GM19025 (cell line): ENCODE results near the gene MRPL39.

Experiments
- ATAC-seq: cut with Tn5 transposase; IDR thresholded peaks from one replicate; pipeline ENCODE4 v1.9.1; 2021; ENCODE audit warnings: mild to moderate bottlenecking, low read depth, moderate library complexity; ENCODE audit not compliant: unreplicated experiment

MRPL39 gene

GRCh38 chr21:25550352-25551120 lies 56.7 kb downstream of the MRPL39 start:
- no peak for ATAC-seq

GRCh38 chr21:25541042-25541441 lies 66.2 kb downstream of the MRPL39 start:
- ATAC-seq: no peak

GRCh38 chr21:25539606-25540005 lies 67.7 kb downstream of the MRPL39 start:
- ATAC-seq: no peak

GRCh38 chr21:25537174-25537573 lies 70.1 kb downstream of the MRPL39 start:
- ATAC-seq: no peak

GRCh38 chr21:25536752-25537151 lies 70.5 kb downstream of the MRPL39 start:
- no peak for ATAC-seq

GRCh38 chr21:25535849-25536248 lies 71.4 kb downstream of the MRPL39 start:
- ATAC-seq: no peak
